GM10266 (cell line): ENCODE measurements around the gene RFX7.

Source experiments
- DNase-seq: peaks from one replicate; pipeline ENCODE4 v3.0.0; 2012; ENCODE audit errors: extremely low spot score
- TF ChIP-seq, protein P1 (sequence below): IDR thresholded peaks from 2 replicates; pipeline ENCODE4 v1.5.1; 2012; ENCODE audit warnings: mild to moderate bottlenecking, low read depth; ENCODE audit not compliant: control insufficient read depth, insufficient read depth; ENCODE audit errors: missing control alignments

Gene RFX7

GRCh38 chr15:56094171-56094570, 149.5 kb downstream of the RFX7 start:
- no peak for DNase-seq
- TF ChIP-seq, protein P1, sequence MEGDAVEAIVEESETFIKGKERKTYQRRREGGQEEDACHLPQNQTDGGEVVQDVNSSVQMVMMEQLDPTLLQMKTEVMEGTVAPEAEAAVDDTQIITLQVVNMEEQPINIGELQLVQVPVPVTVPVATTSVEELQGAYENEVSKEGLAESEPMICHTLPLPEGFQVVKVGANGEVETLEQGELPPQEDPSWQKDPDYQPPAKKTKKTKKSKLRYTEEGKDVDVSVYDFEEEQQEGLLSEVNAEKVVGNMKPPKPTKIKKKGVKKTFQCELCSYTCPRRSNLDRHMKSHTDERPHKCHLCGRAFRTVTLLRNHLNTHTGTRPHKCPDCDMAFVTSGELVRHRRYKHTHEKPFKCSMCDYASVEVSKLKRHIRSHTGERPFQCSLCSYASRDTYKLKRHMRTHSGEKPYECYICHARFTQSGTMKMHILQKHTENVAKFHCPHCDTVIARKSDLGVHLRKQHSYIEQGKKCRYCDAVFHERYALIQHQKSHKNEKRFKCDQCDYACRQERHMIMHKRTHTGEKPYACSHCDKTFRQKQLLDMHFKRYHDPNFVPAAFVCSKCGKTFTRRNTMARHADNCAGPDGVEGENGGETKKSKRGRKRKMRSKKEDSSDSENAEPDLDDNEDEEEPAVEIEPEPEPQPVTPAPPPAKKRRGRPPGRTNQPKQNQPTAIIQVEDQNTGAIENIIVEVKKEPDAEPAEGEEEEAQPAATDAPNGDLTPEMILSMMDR = no peak

GRCh38 chr15:56088389-56088788, 155.3 kb downstream of the RFX7 start:
- DNase-seq = no peak
- TF ChIP-seq, protein P1 = no peak

GRCh38 chr15:56086566-56086965, 157.1 kb downstream of the RFX7 start:
- TF ChIP-seq, protein P1 = no peak
- DNase-seq = no peak

DNA sequence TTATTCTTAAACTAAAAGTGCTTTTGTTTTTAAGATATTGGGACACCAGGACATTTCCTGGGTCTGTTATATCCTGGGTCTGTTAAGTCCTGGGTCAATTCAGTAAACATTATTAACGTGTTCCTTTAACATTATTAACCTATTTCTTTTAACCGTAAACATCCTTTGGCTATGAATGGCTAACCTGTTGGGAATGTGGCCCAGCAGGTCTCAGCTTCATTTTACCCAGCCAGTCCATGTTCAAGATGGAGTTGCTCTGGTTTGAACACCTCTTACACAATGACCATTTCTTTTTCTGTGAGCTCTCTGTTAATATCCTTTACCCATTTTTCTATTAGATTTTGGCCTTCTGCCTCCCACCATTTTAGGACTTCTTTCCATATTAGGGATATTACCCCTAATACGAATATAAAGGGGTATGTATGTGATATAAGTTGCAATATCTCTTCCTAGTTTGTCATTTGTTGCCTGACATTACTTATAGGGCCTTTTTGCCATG, 161.4 kb downstream of the RFX7 start:
- TF ChIP-seq, protein P1 = no peak
- DNase-seq = no peak

- DNase-seq = no peak
- TF ChIP-seq, protein P1 = no peak
Measured at GRCh38 chr15:56077081-56077480, 166.6 kb downstream of the RFX7 start.

GRCh38 chr15:56076640-56077039, 167.0 kb downstream of the RFX7 start:
- TF ChIP-seq, protein P1 = no peak
- DNase-seq = no peak

DNA sequence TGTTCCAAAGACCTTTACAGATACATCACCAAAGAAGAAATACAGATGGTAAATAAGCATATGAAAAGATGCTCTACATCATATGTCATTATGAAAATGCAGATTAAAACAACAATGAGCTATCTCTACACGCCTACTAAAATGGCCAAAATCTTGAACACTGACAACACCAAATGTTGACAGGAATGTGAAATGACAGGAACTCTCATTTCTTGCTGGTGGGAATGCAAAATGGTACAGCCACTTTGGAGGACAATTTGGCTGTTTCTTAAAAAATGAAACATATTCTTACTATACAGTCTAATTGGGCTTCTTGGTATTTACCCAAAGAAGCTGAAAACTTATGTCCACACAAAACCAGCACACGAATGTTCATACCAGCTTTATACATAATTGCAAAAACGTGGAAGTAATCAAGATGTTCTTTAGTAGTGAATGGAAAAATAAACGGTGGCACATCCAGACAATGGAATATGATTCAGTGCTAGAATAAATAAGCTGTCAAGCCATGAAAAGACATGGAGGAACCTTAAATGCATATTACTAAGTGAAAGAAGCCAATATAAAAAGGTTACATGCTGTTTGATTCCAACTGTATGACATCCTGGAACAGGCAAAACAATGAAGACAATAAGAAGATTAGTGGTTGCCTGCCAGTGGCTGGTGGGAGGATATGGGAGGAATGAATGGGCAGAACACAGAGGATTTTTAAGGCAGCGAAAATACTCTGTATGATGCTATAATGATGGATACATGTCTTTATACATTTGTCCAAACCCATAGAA, 169.0 kb downstream of the RFX7 start:
- TF ChIP-seq, protein P1 = no peak
- no peak for DNase-seq
